OCI-LY1 (cell line): ENCODE measurements around the gene VGLL4.

Experiments
- H2AFZ ChIP-seq: fragments of 200-600 bp; sonication (generic), shearing (Covaris generic); 2 replicates; pipeline ENCODE4 v1.6.0; 2014; ENCODE audit warnings: antibody characterized with exemption, mild to moderate bottlenecking, low read length
- H3F3A ChIP-seq: fragments of 200-600 bp; sonication (generic), shearing (Covaris generic); 2 replicates; pipeline ENCODE4 v1.6.0; 2014; ENCODE audit warnings: mild to moderate bottlenecking, antibody characterized with exemption, low read length, moderate library complexity; ENCODE audit not compliant: insufficient read depth
- H3K27ac ChIP-seq: fragments of 200-600 bp; sonication (generic); 2 replicates; pipeline ENCODE4 v1.5.1; 2014; ENCODE audit warnings: low read length, mixed run types, mild to moderate bottlenecking, low read depth; ENCODE audit not compliant: poor library complexity, severe bottlenecking
- H3K27me3 ChIP-seq: fragments of 200-600 bp; sonication (generic); 2 replicates; pipeline ENCODE4 v1.6.0; 2014; ENCODE audit warnings: antibody characterized with exemption, mild to moderate bottlenecking, low read length, moderate library complexity; ENCODE audit not compliant: insufficient read depth
- H3K36me3 ChIP-seq: fragments of 200-600 bp; sonication (generic); 2 replicates; pipeline ENCODE4 v1.6.1; 2014; ENCODE audit warnings: mild to moderate bottlenecking, antibody characterized with exemption, low read length, moderate library complexity, mixed read lengths; ENCODE audit not compliant: insufficient read depth
- H3K4me1 ChIP-seq: fragments of 200-600 bp; sonication (generic); 2 replicates; pipeline ENCODE4 v1.5.1; 2014; ENCODE audit warnings: mild to moderate bottlenecking, low read length, moderate library complexity; ENCODE audit not compliant: insufficient read depth, severe bottlenecking
- H3K4me2 ChIP-seq: fragments of 200-600 bp; sonication (generic), shearing (Covaris generic); 2 replicates; pipeline ENCODE4 v1.6.1; 2014; ENCODE audit warnings: low read length
- H3K4me3 ChIP-seq: fragments of 200-600 bp; sonication (generic); 2 replicates; pipeline ENCODE4 v1.5.1; 2014; ENCODE audit warnings: low read length, low read depth, mild to moderate bottlenecking, mixed read lengths; ENCODE audit not compliant: poor library complexity, severe bottlenecking
- H3K79me2 ChIP-seq: fragments of 200-600 bp; shearing (Covaris generic); 2 replicates; pipeline ENCODE4 v1.6.1; 2016; ENCODE audit warnings: mixed run types, low read length, mixed read lengths; ENCODE audit not compliant: insufficient read depth
- H3K9ac ChIP-seq: fragments of 200-600 bp; sonication (generic), shearing (Covaris generic); 2 replicates; pipeline ENCODE4 v1.6.1; 2014; ENCODE audit warnings: mild to moderate bottlenecking, low read length, mixed read lengths
- H3K9me2 ChIP-seq: fragments of 200-600 bp; sonication (generic), shearing (Covaris generic); 2 replicates; pipeline ENCODE4 v1.6.1; 2014; ENCODE audit warnings: low read depth, mild to moderate bottlenecking, low read length, mixed read lengths
- H3K9me3 ChIP-seq: fragments of 200-600 bp; shearing (Covaris generic); 2 replicates; pipeline ENCODE4 v1.6.1; 2014; ENCODE audit warnings: low read length, mixed read lengths
- H4K20me1 ChIP-seq: fragments of 200-600 bp; sonication (generic), shearing (Covaris generic); 2 replicates; pipeline ENCODE4 v1.6.0; 2016; ENCODE audit warnings: mild to moderate bottlenecking, low read length; ENCODE audit not compliant: insufficient read depth
- EZH2 ChIP-seq: fragments of 200-600 bp; sonication (generic), shearing (Covaris generic); IDR thresholded peaks from 2 replicates; pipeline ENCODE4 v1.8.0; 2017; ENCODE audit warnings: borderline replicate concordance, mixed run types, mild to moderate bottlenecking, antibody characterized with exemption, low read length, moderate library complexity, mixed read lengths
- TF ChIP-seq, protein P1 (sequence below): fragments of 200-600 bp; sonication (generic), shearing (Covaris generic); IDR thresholded peaks from 2 replicates; pipeline ENCODE4 v1.5.1; 2017; ENCODE audit warnings: mild to moderate bottlenecking, antibody characterized with exemption, low read length, moderate library complexity, mixed read lengths

VGLL4 gene

GRCh38 chr3:11619461-11619860 lies 24.3 kb downstream of the VGLL4 start:
- H3K9me2 ChIP-seq = no peaks in the 10 kb centered on the region
- no peaks in the 10 kb centered on the region for H3K27me3 ChIP-seq
- H3K4me3 ChIP-seq = no peak overlapping the region
- H4K20me1 ChIP-seq = 0 out of 2 replicates have a peak, but pooled peaks cover 3% of the 10 kb centered on the region
- no peak overlapping the region for H2AFZ ChIP-seq
- H3K9ac ChIP-seq = no peak overlapping the region
- no peaks in the 10 kb centered on the region for H3F3A ChIP-seq
- H3K79me2 ChIP-seq = peaks cover 93% of the 10 kb centered on the region
- TF ChIP-seq, protein P1, sequence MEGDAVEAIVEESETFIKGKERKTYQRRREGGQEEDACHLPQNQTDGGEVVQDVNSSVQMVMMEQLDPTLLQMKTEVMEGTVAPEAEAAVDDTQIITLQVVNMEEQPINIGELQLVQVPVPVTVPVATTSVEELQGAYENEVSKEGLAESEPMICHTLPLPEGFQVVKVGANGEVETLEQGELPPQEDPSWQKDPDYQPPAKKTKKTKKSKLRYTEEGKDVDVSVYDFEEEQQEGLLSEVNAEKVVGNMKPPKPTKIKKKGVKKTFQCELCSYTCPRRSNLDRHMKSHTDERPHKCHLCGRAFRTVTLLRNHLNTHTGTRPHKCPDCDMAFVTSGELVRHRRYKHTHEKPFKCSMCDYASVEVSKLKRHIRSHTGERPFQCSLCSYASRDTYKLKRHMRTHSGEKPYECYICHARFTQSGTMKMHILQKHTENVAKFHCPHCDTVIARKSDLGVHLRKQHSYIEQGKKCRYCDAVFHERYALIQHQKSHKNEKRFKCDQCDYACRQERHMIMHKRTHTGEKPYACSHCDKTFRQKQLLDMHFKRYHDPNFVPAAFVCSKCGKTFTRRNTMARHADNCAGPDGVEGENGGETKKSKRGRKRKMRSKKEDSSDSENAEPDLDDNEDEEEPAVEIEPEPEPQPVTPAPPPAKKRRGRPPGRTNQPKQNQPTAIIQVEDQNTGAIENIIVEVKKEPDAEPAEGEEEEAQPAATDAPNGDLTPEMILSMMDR = no peak
- H3K4me1 ChIP-seq = peaks cover 85% of the 10 kb centered on the region
- H3K9me3 ChIP-seq = no peaks in the 10 kb centered on the region
- no peak overlapping the region; the same call in 1 of the 2 replicates for H3K4me2 ChIP-seq
- peaks cover 22% of the 10 kb centered on the region for H3K36me3 ChIP-seq
- peak overlapping the region; percentile 29 for H3K27ac ChIP-seq

DNA sequence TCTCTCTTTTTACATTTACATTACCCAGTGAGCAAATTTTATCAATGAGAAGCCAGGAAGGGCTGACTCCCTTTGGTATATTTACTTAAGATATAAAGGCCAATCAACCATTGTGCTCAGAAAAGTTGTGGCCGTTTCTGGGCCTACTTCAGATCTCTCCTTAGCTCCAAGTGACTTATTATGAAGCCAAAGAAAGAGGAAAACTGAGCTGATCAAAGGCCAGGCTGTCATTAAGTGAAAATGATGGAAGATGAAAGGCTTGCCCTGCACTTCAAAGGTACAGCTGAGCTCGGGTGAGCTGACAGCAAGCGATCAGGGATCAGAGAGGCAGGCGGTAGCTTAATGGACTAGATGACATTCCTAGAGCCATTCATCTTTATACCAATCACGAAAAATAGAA lies 24.8 kb downstream of the VGLL4 start:
- no peak overlapping the region for H2AFZ ChIP-seq
- no peak overlapping the region for H3K27ac ChIP-seq
- H4K20me1 ChIP-seq = 0 out of 2 replicates have a peak, but pooled peaks cover 3% of the 10 kb centered on the region
- no peaks in the 10 kb centered on the region for H3F3A ChIP-seq
- H3K4me2 ChIP-seq = no peak overlapping the region; the same call in 1 of the 2 replicates
- no peaks in the 10 kb centered on the region for H3K9me3 ChIP-seq
- peaks cover 25% of the 10 kb centered on the region for H3K36me3 ChIP-seq
- TF ChIP-seq, protein P1 = no peak
- no peak for TF ChIP-seq EZH2
- no peaks in the 10 kb centered on the region for H3K9me2 ChIP-seq
- no peaks in the 10 kb centered on the region for H3K27me3 ChIP-seq
- H3K4me3 ChIP-seq = no peak overlapping the region
- H3K9ac ChIP-seq = no peak overlapping the region
- H3K79me2 ChIP-seq = peaks cover 93% of the 10 kb centered on the region
- peaks cover 90% of the 10 kb centered on the region for H3K4me1 ChIP-seq

- Histone ChIP-seq H3K4me3 (no peak overlapping the region), H4K20me1 (0 out of 2 replicates have a peak, but pooled peaks cover 3% of the 10 kb centered on the region), H3K9ac (no peak overlapping the region; the same call in 1 of the 2 replicates), H2AFZ (no peak overlapping the region), H3K4me2 (peak overlapping the region; percentile 12; the same call in 1 of the 2 replicates), H3K4me1 (peaks cover 98% of the 10 kb centered on the region), H3K36me3 (peaks cover 6% of the 10 kb centered on the region), H3K9me2 (no peaks in the 10 kb centered on the region), H3K27me3 (no peaks in the 10 kb centered on the region), H3F3A (no peaks in the 10 kb centered on the region), H3K9me3 (no peaks in the 10 kb centered on the region), H3K79me2 (peaks cover 92% of the 10 kb centered on the region), H3K27ac (no peak overlapping the region)
- TF ChIP-seq EZH2 = no peak
- TF ChIP-seq, protein P1 = no peak
These were observed 27.2 kb downstream of the VGLL4 start for GRCh38 chr3:11616551-11616950.
